Gastroesophageal sphincter (tissue), 4 donors: ENCODE results near the gene JMJD8. TPM values are rescaled to one million over a fixed set of nuclear protein-coding genes. Genes with fewer than 3 reads are reported as not detected.

Source experiments
- ATAC-seq: fragments of 150-250 bp; one replicate; pipeline ENCODE4 v1.9.1; 2016; ENCODE audit warnings: mild to moderate bottlenecking, moderate library complexity
- H3K27ac ChIP-seq, 4 donors: fragments of 200-600 bp; sonication (generic) in 3 of 4; 1 replicate in 3 of 4; 2 replicates in 1 of 4; pipeline ENCODE4 v1.5.1; 2016 to 2019
- H3K27me3 ChIP-seq: fragments of 200-600 bp; sonication (generic); one replicate; pipeline ENCODE4 v1.5.1; 2019
- H3K36me3 ChIP-seq, 2 donors: fragments of 200-600 bp; sonication (generic); one replicate each; pipeline ENCODE4 v1.5.1; 2019; ENCODE audit warnings: control low read depth in 1 of 2
- H3K4me1 ChIP-seq, 3 donors: fragments of 200-600 bp; sonication (generic); 1 replicate in 2 of 3; 2 replicates in 1 of 3; pipeline ENCODE4 v1.5.1; 2016 to 2019; ENCODE audit warnings: control low read depth in 2 of 3
- H3K4me3 ChIP-seq, 2 donors: fragments of 200-600 bp; sonication (generic); one replicate each; pipeline ENCODE4 v1.5.1; 2019; ENCODE audit warnings: mild to moderate bottlenecking in 1 of 2, moderate library complexity in 1 of 2
- H3K9me3 ChIP-seq, 3 donors: fragments of 200-600 bp; sonication (generic); one replicate each; pipeline ENCODE4 v1.5.1; 2017 to 2019; ENCODE audit warnings: control low read depth in 2 of 3
- EP300 ChIP-seq: sonication (generic); formaldehyde crosslinking; IDR thresholded peaks from one replicate; pipeline ENCODE4 v1.6.1; 2017; ENCODE audit warnings: antibody characterized with exemption, mild to moderate bottlenecking
- POLR2A ChIP-seq, 2 donors: fragments of 450-650 bp; IDR thresholded peaks; one replicate each; pipeline ENCODE4 v1.6.1; 2017; ENCODE audit warnings: antibody characterized with exemption in 2 of 2, mild to moderate bottlenecking in 2 of 2, moderate library complexity in 1 of 2
- POLR2AphosphoS5 ChIP-seq: sonication (generic); formaldehyde crosslinking; IDR thresholded peaks from one replicate; pipeline ENCODE4 v1.6.1; 2017; ENCODE audit warnings: antibody characterized with exemption
- WGBS, 2 donors: methylation state at CpG; one replicate each; pipeline ENCODE4 v1.1.5; 2018; ENCODE audit warnings: low coverage in 1 of 2; 5-methylcytosine and 5-hydroxymethylcytosine counted together
- total RNA-seq, 4 donors: library from RNA; depleted of rRNA; stranded (reverse); fragments of >200 nt; gene quantifications; one replicate each; pipeline ENCODE4 v1.1.0, GENCODE V29; 2016
- TF ChIP-seq, protein P1 (sequence below), 4 experiments: fragments of 200-600 bp in 2 of 4; fragments of 450-650 bp in 2 of 4; sonication (generic) in 1 of 4; IDR thresholded peaks; one replicate each; pipeline ENCODE4 v1.5.1; 2017 to 2019; ENCODE audit warnings: antibody characterized with exemption in 4 of 4, mild to moderate bottlenecking in 2 of 4, moderate library complexity in 2 of 4

JMJD8 gene
- total RNA-seq, 4 donors from 2014 or later: 70.2 to 109 (median 90.5) TPM

DNA sequence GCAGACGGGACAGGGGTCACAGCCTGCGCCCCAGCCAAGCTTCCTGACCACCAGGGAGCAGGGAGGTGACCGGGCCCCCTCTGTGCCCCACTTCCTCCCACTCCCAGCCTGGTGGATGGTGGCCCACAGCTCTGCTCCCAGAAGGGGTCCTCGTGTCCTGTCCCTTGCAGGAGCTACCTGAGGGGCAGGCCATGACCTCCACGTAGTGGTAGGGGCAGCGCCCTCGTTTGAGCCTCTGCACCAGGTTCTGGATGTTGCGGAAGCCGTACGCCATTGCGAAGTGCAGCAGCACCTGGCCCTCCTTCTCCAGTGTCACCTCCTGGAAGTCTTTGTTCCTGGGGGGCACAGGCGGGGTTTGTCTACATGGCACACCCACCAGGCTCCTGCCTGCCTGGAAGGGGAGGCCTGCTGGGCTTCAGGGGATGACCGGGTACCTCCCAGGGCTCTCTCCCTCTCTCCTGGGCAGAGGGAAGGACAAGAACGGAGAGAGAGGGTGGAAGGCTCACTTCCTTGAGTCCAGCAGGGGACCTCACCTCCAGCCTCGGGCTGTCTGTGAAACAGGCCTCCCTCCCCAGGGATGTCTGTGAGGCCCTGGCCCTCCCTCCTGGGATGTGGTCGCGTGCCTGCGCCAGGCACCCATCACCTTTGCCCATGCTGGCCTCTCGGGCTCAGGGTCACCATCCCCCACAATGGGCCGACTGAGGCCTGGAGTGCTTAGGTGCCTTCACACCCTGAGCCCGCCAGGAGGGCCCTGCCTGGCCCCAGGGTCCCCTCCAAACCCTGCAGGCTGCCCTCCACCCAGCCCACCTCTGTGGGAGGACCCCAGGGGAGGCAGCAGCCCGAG is 46.8 kb upstream of the JMJD8 start:
- no peak overlapping the region for H3K27ac ChIP-seq
- peaks cover 36% of the 10 kb centered on the region for H3K27me3 ChIP-seq
- H3K4me1 ChIP-seq: peaks cover 0 to 33% (median 18%) of the 10 kb centered on the region in 3 donors
- 90% methylated on average over 2 of the region's 22 CpGs; no CpG with 5 or more reads in 1 of the 2 donors for WGBS, 2 donors
- no peak overlapping the region for H3K4me3 ChIP-seq
- no peak for ATAC-seq
- TF ChIP-seq EP300 (no peak), POLR2AphosphoS5 (no peak), POLR2A (IDR thresholded peaks at IDR 0.05) (no peak)
- TF ChIP-seq, protein P1, sequence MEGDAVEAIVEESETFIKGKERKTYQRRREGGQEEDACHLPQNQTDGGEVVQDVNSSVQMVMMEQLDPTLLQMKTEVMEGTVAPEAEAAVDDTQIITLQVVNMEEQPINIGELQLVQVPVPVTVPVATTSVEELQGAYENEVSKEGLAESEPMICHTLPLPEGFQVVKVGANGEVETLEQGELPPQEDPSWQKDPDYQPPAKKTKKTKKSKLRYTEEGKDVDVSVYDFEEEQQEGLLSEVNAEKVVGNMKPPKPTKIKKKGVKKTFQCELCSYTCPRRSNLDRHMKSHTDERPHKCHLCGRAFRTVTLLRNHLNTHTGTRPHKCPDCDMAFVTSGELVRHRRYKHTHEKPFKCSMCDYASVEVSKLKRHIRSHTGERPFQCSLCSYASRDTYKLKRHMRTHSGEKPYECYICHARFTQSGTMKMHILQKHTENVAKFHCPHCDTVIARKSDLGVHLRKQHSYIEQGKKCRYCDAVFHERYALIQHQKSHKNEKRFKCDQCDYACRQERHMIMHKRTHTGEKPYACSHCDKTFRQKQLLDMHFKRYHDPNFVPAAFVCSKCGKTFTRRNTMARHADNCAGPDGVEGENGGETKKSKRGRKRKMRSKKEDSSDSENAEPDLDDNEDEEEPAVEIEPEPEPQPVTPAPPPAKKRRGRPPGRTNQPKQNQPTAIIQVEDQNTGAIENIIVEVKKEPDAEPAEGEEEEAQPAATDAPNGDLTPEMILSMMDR (IDR thresholded peaks at IDR 0.05): no peak
- H3K36me3 ChIP-seq: peaks cover 0 to 65% of the 10 kb centered on the region in 2 donors
- H3K9me3 ChIP-seq: no peaks in the 10 kb centered on the region

DNA sequence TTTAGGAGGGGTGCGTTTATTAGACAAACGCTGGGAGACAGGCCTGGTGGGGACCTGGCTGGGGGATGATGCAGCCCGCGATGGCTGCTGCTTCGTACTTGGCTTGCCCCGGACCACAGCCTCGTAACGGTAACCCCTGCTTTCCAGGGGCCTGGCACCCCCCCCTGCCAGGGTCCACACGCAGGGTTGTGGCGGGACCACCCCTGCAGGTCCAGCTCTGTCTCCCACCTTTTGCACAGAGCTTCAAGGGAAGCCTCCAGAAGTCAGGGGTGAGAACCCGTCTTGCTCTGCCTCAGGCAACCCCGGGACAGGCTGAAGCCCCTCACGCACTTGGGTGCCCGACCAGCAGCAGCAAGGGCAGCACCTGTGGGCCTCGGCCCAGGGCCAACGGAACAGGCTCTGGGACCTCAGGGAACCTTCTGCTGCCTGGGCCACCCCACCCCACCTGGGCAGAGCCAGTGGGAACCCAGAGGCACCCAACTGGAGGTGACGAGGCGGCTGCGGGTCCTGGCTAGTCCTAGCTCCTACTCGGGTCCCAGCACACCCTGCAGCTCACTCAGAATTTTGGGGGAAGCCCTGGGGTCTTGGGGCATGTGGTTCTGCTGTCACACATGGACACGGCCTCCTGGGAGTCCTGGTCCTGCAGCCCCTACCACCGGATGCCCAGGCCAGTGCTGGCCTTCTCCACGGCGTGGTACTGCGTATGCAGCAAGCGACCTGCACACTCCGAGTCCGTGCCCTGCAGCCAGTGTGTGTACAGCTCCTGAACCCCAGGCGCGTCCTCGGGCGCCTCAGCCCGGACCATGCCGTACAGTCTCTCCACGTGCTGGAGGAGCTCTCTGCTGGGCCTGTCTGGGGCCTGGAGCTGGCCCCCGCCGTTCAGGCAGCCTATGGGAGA is 45.9 kb upstream of the JMJD8 start:
- TF ChIP-seq POLR2A (IDR thresholded peaks at IDR 0.05) (no peak), EP300 (no peak), POLR2AphosphoS5 (no peak)
- TF ChIP-seq, protein P1 (IDR thresholded peaks at IDR 0.05): no peak
- Histone ChIP-seq H3K4me1 (peaks cover 0 to 35% (median 18%) of the 10 kb centered on the region in 3 donors), H3K27me3 (peaks cover 45% of the 10 kb centered on the region), H3K9me3 (no peaks in the 10 kb centered on the region), H3K36me3 (peaks cover 0 to 57% of the 10 kb centered on the region in 2 donors), H3K4me3 (no peak overlapping the region), H3K27ac (no peak overlapping the region)
- WGBS, 2 donors: no CpG with 5 or more reads among the region's 37 CpGs
- ATAC-seq: no peak

DNA sequence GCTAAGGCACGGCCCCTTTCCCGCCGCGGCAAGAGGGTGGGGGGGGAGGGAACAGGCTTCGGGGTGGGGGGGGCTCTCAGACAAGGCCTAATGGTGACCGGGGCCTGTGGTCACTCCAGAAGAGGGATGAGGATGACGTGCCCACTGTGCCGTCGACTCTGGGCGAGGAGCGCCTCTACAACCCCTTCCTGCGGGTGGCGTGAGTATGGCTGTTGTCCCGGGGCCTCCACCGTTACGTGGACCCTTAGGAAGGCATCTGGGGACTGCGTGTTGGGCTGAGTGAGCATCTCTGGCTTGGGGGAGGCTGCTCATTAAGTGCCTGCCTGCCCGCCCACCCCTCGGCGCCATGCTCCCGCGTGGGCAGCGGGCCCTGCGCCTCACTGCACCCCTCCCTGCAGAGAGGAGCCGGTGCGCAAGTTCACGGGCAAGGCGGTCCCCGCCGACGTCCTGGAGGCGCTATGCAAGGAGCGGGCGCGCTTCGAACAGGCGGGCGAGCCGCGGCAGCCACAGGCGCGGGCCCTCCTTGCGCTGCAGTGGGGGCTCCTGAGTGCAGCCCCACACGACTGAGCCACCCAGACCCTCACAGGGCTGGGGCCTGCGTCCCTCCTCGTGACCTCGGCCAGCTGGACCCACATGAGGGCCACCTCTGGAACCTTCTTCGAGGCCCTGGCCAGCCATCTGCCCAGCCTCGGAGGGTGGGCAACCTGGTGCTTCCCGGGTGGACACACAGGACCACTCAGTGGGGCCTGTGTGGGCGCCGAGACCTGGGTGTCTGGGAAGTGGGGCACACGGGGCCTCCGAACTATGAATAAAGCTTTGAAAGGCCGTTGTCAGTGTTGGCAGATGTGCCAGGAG is 45.0 kb upstream of the JMJD8 start:
- peaks cover 0 to 48% of the 10 kb centered on the region in 2 donors for H3K36me3 ChIP-seq
- TF ChIP-seq, protein P1 (IDR thresholded peaks at IDR 0.05): no peak
- TF ChIP-seq POLR2AphosphoS5 (no peak), POLR2A (IDR thresholded peaks at IDR 0.05) (no peak), EP300 (no peak)
- no CpG with 5 or more reads among the region's 55 CpGs for WGBS, 2 donors
- no peak for ATAC-seq
- no peak overlapping the region for H3K27ac ChIP-seq
- H3K4me3 ChIP-seq: peak overlapping the region in 1 of 2 donors; percentile 56
- peaks cover 0 to 35% (median 18%) of the 10 kb centered on the region in 3 donors for H3K4me1 ChIP-seq
- no peaks in the 10 kb centered on the region for H3K9me3 ChIP-seq
- peaks cover 54% of the 10 kb centered on the region for H3K27me3 ChIP-seq

DNA sequence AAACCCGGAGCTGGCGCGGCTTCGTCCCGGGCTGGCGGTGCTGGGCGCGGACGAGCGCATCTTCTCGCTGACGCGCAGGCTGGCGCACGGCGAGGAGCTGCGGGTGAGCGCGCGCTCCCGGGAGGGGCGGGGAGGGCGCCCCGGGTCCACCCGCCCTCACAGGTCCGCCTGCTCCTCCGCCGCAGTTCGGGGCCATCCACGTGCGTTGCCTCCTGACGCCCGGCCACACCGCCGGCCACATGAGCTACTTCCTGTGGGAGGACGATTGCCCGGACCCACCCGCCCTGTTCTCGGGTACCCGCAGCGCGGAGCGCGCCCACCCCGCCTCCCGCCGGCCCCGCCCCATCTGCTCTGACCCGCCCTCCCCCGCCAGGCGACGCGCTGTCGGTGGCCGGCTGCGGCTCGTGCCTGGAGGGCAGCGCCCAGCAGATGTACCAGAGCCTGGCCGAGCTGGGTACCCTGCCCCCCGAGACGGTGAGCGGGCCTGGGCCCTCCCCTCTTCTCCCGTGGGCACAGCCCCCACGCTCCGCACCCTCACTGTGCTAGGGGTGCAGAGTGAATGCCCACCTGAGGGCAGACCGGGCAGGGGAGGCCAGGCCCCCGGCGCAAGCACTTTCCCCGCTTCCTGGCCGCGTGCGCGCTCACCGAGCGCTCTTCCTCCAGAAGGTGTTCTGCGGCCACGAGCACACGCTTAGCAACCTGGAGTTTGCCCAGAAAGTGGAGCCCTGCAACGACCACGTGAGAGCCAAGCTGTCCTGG is 44.2 kb upstream of the JMJD8 start:
- peak overlapping the region in 2 of 4 donors; percentile 3 to 51 for H3K27ac ChIP-seq
- no CpG with 5 or more reads among the region's 80 CpGs for WGBS, 2 donors
- H3K27me3 ChIP-seq: peaks cover 55% of the 10 kb centered on the region
- peaks cover 0 to 35% (median 18%) of the 10 kb centered on the region in 3 donors for H3K4me1 ChIP-seq
- peak; percentile 60 for ATAC-seq
- H3K36me3 ChIP-seq: peaks cover 0 to 40% of the 10 kb centered on the region in 2 donors
- no peaks in the 10 kb centered on the region for H3K9me3 ChIP-seq
- TF ChIP-seq, protein P1 (IDR thresholded peaks at IDR 0.05): no peak
- TF ChIP-seq EP300: no peak
- TF ChIP-seq POLR2A (IDR thresholded peaks at IDR 0.05): peak in 1 of 2 donors; percentile 5
- peak overlapping the region; percentile 6 to 56 for H3K4me3 ChIP-seq
